Ascending aorta (tissue), 2 donors: ENCODE data around the gene FAM53B. TPM values are rescaled to one million over a fixed set of nuclear protein-coding genes. Genes with fewer than 3 reads are reported as not detected.
"Not testable (repeated sequence)": the region's sequence is repeated elsewhere in the genome, so short reads cannot be mapped to it uniquely, and the experiment has no call there.

Source experiments
- DNase-seq, 2 donors: peaks; one replicate each; pipeline ENCODE4 v3.0.0-alpha.2; 2019; ENCODE audit warnings: low spot score in 2 of 2
- H3K27ac ChIP-seq, 2 donors: fragments of 200-600 bp; sonication (generic); one replicate each; pipeline ENCODE4 v1.5.1; 2016 to 2017; ENCODE audit warnings: mild to moderate bottlenecking in 1 of 2
- H3K27me3 ChIP-seq: fragments of 200-600 bp; sonication (generic); one replicate; pipeline ENCODE4 v1.5.1; 2017
- H3K36me3 ChIP-seq, 2 donors: fragments of 200-600 bp; sonication (generic); one replicate each; pipeline ENCODE4 v1.5.1; 2016
- H3K4me1 ChIP-seq, 2 donors: fragments of 200-600 bp; sonication (generic); one replicate each; pipeline ENCODE4 v1.5.1; 2016 to 2017; ENCODE audit warnings: mild to moderate bottlenecking in 1 of 2
- H3K4me3 ChIP-seq, 2 donors: fragments of 200-600 bp; sonication (generic); one replicate each; pipeline ENCODE4 v1.5.1; 2016 to 2017; ENCODE audit warnings: mild to moderate bottlenecking in 1 of 2
- H3K9me3 ChIP-seq, 2 donors: fragments of 200-600 bp; sonication (generic); one replicate each; pipeline ENCODE4 v1.5.1; 2016
- CTCF ChIP-seq, 3 experiments: fragments of 200-600 bp in 2 of 3; fragments of 450-650 bp in 1 of 3; sonication (generic) in 2 of 3; IDR thresholded peaks; one replicate each; pipeline ENCODE4 v1.5.1; 2016 to 2019; ENCODE audit warnings: antibody characterized with exemption in 3 of 3, mild to moderate bottlenecking in 1 of 3, moderate library complexity in 1 of 3
- intact Hi-C: fragments of 100-400 bp; cut with DNase I; formaldehyde crosslinking; loops from one replicate; pipeline ENCODE4 v1.15.1; 2023
- total RNA-seq: library from RNA; depleted of rRNA; stranded (reverse); fragments of >200 nt; gene quantifications from one replicate; pipeline ENCODE4 v1.1.0, GENCODE V29; 2016

The FAM53B gene
- total RNA-seq, 1 donor from 2014 or later = 52.5 TPM

GRCh38 chr10:124590216-124591122 is 153.7 kb downstream of the FAM53B start:
- Histone ChIP-seq H3K36me3 (no peaks in the 10 kb centered on the region), H3K4me3 (no peak overlapping the region), H3K27ac (peak overlapping the region in 1 of 2 donors; percentile 72), H3K27me3 (no peaks in the 10 kb centered on the region), H3K4me1 (peaks cover 0 to 20% of the 10 kb centered on the region in 2 donors), H3K9me3 (no peaks in the 10 kb centered on the region)
- intact Hi-C loops = no loop called here
- no peak for TF ChIP-seq CTCF (IDR thresholded peaks at IDR 0.05)
- no peak for DNase-seq

GRCh38 chr10:124589491-124590041 is 154.6 kb downstream of the FAM53B start:
- no peaks in the 10 kb centered on the region for H3K36me3 ChIP-seq
- peaks cover 0 to 20% of the 10 kb centered on the region in 2 donors for H3K4me1 ChIP-seq
- H3K4me3 ChIP-seq = peak overlapping the region in 1 of 2 donors; percentile 60
- no peak for TF ChIP-seq CTCF (IDR thresholded peaks at IDR 0.05)
- peak overlapping the region; percentile 53 to 72 for H3K27ac ChIP-seq
- no peak for DNase-seq
- intact Hi-C loops = no loop called here
- H3K9me3 ChIP-seq = no peaks in the 10 kb centered on the region
- H3K27me3 ChIP-seq = no peaks in the 10 kb centered on the region

GRCh38 chr10:124588736-124589490 is 155.3 kb downstream of the FAM53B start:
- peaks cover 0 to 20% of the 10 kb centered on the region in 2 donors for H3K4me1 ChIP-seq
- no peak for DNase-seq
- H3K4me3 ChIP-seq = peak overlapping the region in 1 of 2 donors; percentile 60

GRCh38 chr10:124588341-124588735 is 155.8 kb downstream of the FAM53B start:
- peak overlapping the region in 1 of 2 donors; percentile 72 for H3K27ac ChIP-seq
- not testable (repeated sequence) for H3K27me3 ChIP-seq, H3K4me3 ChIP-seq

More at GRCh38 chr10:124588736-124589490, 155.3 kb downstream of the FAM53B start:
- Histone ChIP-seq H3K27ac (peak overlapping the region; percentile 53 to 72), H3K9me3 (no peaks in the 10 kb centered on the region), H3K27me3 (no peaks in the 10 kb centered on the region), H3K36me3 (no peaks in the 10 kb centered on the region)
- intact Hi-C loops = no loop called here
- TF ChIP-seq CTCF (IDR thresholded peaks at IDR 0.05) = no peak

GRCh38 chr10:124587811-124588211 is 156.4 kb downstream of the FAM53B start:
- TF ChIP-seq CTCF (IDR thresholded peaks at IDR 0.05) = no peak
- intact Hi-C loops = no loop called here
- Histone ChIP-seq H3K4me1 (peaks cover 0 to 20% of the 10 kb centered on the region in 2 donors), H3K9me3 (no peaks in the 10 kb centered on the region), H3K4me3 (no peak overlapping the region), H3K36me3 (no peaks in the 10 kb centered on the region), H3K27ac (peak overlapping the region in 1 of 2 donors; percentile 72), H3K27me3 (no peaks in the 10 kb centered on the region)
- DNase-seq = no peak

More at GRCh38 chr10:124588341-124588735, 155.8 kb downstream of the FAM53B start:
- H3K4me1 ChIP-seq = peaks cover 0 to 20% of the 10 kb centered on the region in 2 donors
- intact Hi-C loops, H3K9me3 ChIP-seq, H3K36me3 ChIP-seq, DNase-seq: not testable (repeated sequence)
